ENCODE results near the gene PDE3B.

- TF ChIP-seq CTCF (IDR thresholded peaks at IDR 0.05) (no peak), POLR2A (IDR thresholded peaks at IDR 0.05) (no peak)
Measured at GRCh38 chr11:14612694-14613093, 30.9 kb upstream of the PDE3B start.
